ENCODE results near the gene ZNF687.
"Not testable (repeated sequence)": the region's sequence is repeated elsewhere in the genome, so short reads cannot be mapped to it uniquely, and the experiment has no call there.

ZNF687 gene

GRCh38 chr1:151281969-151282882, at the start of gene ZNF687:
Gene ZNF687, plus strand, starts transcription at chr1:151282299. Its CDS starts 3,993 bp downstream, at chr1:151286292.
- DNase-seq (ENCODE audit: low spot score) = peak; percentile 100

- no peak for DNase-seq (ENCODE audit: low spot score)
Measured at GRCh38 chr1:151235235-151235634, 46.9 kb upstream of the ZNF687 start.

GRCh38 chr1:151237678-151238466, 44.2 kb upstream of the ZNF687 start:
- DNase-seq (ENCODE audit: low spot score) = no peak

- peak; percentile 83 for DNase-seq (ENCODE audit: low spot score)
Measured at GRCh38 chr1:151238467-151238739, 43.7 kb upstream of the ZNF687 start.

GRCh38 chr1:151242442-151242841, 39.7 kb upstream of the ZNF687 start:
- DNase-seq (ENCODE audit: low spot score) = no peak

GRCh38 chr1:151243683-151244216, 38.3 kb upstream of the ZNF687 start:
- DNase-seq (ENCODE audit: low spot score) = no peak

- DNase-seq (ENCODE audit: low spot score) = no peak
Measured at GRCh38 chr1:151246786-151247185, 35.3 kb upstream of the ZNF687 start.

GRCh38 chr1:151251656-151252470, 30.2 kb upstream of the ZNF687 start:
- DNase-seq (ENCODE audit: low spot score) = peak; percentile 71

GRCh38 chr1:151254217-151255213, 27.6 kb upstream of the ZNF687 start, which contains the start of gene PSMD4:
Gene PSMD4, plus strand, starts transcription at chr1:151254734. Its CDS starts 49 bp downstream, at chr1:151254783.
- DNase-seq (ENCODE audit: low spot score) = peak; percentile 99

- DNase-seq (ENCODE audit: low spot score) = peak; percentile 28
Measured at GRCh38 chr1:151255381-151255780, 26.7 kb upstream of the ZNF687 start.

GRCh38 chr1:151259351-151259750, 22.7 kb upstream of the ZNF687 start:
- no peak for DNase-seq (ENCODE audit: low spot score)

GRCh38 chr1:151265446-151266236, 16.5 kb upstream of the ZNF687 start:
- no peak for DNase-seq (ENCODE audit: low spot score)

- no peak for DNase-seq (ENCODE audit: low spot score)
Measured at GRCh38 chr1:151266315-151266714, 15.8 kb upstream of the ZNF687 start.

- no peak for DNase-seq (ENCODE audit: low spot score)
Measured at GRCh38 chr1:151266821-151267220, 15.3 kb upstream of the ZNF687 start.

GRCh38 chr1:151267760-151268159, 14.3 kb upstream of the ZNF687 start:
- no peak for DNase-seq (ENCODE audit: low spot score)

GRCh38 chr1:151273924-151274466, 8.1 kb upstream of the ZNF687 start:
- no peak for DNase-seq (ENCODE audit: low spot score)

GRCh38 chr1:151275341-151275740, 6.8 kb upstream of the ZNF687 start:
- DNase-seq (ENCODE audit: low spot score) = not testable (repeated sequence)

- no peak for DNase-seq (ENCODE audit: low spot score)
Measured at GRCh38 chr1:151277249-151277648, 4.8 kb upstream of the ZNF687 start.

- DNase-seq (ENCODE audit: low spot score) = peak; percentile 94
Measured at GRCh38 chr1:151281225-151281968, 702 bp upstream of the ZNF687 start.
